ENCODE data around the gene TAAR5.
"Not testable (repeated sequence)": the region's sequence is repeated elsewhere in the genome, so short reads cannot be mapped to it uniquely, and the experiment has no call there.

DNA sequence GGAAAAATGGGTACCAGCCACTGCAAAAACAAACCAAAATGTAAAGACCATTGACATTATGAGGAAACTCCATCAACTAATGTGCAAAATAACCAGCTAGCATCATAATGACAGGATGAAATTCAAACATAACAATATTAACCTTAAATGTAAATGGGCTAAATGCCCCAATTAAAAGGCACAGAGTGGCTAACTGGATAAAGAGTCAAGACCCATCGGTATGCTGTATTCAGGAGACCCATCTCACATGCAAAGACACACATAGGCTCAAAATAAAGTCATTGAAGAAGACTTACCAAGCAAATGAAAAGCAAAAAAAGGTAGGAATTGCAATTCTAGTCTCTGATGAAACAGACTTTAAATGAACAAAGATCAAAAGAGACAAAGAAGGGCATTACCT lies 47.6 kb upstream of the TAAR5 start:
- TF ChIP-seq, protein P1, sequence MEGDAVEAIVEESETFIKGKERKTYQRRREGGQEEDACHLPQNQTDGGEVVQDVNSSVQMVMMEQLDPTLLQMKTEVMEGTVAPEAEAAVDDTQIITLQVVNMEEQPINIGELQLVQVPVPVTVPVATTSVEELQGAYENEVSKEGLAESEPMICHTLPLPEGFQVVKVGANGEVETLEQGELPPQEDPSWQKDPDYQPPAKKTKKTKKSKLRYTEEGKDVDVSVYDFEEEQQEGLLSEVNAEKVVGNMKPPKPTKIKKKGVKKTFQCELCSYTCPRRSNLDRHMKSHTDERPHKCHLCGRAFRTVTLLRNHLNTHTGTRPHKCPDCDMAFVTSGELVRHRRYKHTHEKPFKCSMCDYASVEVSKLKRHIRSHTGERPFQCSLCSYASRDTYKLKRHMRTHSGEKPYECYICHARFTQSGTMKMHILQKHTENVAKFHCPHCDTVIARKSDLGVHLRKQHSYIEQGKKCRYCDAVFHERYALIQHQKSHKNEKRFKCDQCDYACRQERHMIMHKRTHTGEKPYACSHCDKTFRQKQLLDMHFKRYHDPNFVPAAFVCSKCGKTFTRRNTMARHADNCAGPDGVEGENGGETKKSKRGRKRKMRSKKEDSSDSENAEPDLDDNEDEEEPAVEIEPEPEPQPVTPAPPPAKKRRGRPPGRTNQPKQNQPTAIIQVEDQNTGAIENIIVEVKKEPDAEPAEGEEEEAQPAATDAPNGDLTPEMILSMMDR (IDR thresholded peaks at IDR 0.05; ENCODE audit: poor library complexity, severe bottlenecking): not testable (repeated sequence)
- TF ChIP-seq EZH2 (IDR thresholded peaks at IDR 0.05; ENCODE audit: borderline replicate concordance, insufficient read depth, low read length, poor library complexity, severe bottlenecking); TAF1 (IDR thresholded peaks at IDR 0.05; ENCODE audit: low read depth); POLR2AphosphoS5 (IDR thresholded peaks at IDR 0.05); RAD21 (conservative IDR thresholded peaks at IDR 0.05); SMC3 (conservative IDR thresholded peaks at IDR 0.05; ENCODE audit: poor library complexity): not testable (repeated sequence)
- TF ChIP-seq, protein P2, sequence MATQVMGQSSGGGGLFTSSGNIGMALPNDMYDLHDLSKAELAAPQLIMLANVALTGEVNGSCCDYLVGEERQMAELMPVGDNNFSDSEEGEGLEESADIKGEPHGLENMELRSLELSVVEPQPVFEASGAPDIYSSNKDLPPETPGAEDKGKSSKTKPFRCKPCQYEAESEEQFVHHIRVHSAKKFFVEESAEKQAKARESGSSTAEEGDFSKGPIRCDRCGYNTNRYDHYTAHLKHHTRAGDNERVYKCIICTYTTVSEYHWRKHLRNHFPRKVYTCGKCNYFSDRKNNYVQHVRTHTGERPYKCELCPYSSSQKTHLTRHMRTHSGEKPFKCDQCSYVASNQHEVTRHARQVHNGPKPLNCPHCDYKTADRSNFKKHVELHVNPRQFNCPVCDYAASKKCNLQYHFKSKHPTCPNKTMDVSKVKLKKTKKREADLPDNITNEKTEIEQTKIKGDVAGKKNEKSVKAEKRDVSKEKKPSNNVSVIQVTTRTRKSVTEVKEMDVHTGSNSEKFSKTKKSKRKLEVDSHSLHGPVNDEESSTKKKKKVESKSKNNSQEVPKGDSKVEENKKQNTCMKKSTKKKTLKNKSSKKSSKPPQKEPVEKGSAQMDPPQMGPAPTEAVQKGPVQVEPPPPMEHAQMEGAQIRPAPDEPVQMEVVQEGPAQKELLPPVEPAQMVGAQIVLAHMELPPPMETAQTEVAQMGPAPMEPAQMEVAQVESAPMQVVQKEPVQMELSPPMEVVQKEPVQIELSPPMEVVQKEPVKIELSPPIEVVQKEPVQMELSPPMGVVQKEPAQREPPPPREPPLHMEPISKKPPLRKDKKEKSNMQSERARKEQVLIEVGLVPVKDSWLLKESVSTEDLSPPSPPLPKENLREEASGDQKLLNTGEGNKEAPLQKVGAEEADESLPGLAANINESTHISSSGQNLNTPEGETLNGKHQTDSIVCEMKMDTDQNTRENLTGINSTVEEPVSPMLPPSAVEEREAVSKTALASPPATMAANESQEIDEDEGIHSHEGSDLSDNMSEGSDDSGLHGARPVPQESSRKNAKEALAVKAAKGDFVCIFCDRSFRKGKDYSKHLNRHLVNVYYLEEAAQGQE (IDR thresholded peaks at IDR 0.05; ENCODE audit: borderline replicate concordance): not testable (repeated sequence)
